K562 (cell line): Measurements from ENCODE around the gene TRAP1. TPM values are rescaled to one million over a fixed set of nuclear protein-coding genes. Genes with fewer than 3 reads are reported as not detected.

Experiments used
- ELF2 ChIP-seq: fragments of 250-450 bp; sonication (Bioruptor Pico); IDR thresholded peaks from 2 replicates; pipeline ENCODE4 v1.5.0; 2021; ENCODE audit warnings: mild to moderate bottlenecking
- EWSR1 ChIP-seq: fragments of 450-650 bp; IDR thresholded peaks from 2 replicates; pipeline ENCODE4 v1.6.1; 2018; ENCODE audit warnings: borderline replicate concordance, mild to moderate bottlenecking, low read depth, moderate library complexity; ENCODE audit not compliant: partially characterized antibody
- GATA2 ChIP-seq: sonication (generic); formaldehyde crosslinking; IDR thresholded peaks from 2 replicates; pipeline ENCODE4 v1.4.0; 2020; ENCODE audit warnings: mild to moderate bottlenecking, missing genetic modification reagents
- GTF2E2 ChIP-seq: fragments of 200-800 bp; sonication (Bioruptor generic); IDR thresholded peaks from 2 replicates; pipeline ENCODE4 v1.6.1; 2016; ENCODE audit warnings: missing genetic modification characterization, missing compliant biosample characterization
- HMG20B ChIP-seq: fragments of 250-450 bp; sonication (Bioruptor Pico); IDR thresholded peaks from 2 replicates; pipeline ENCODE4 v1.5.0; 2021; ENCODE audit warnings: mild to moderate bottlenecking
- HMGN3 ChIP-seq: IDR thresholded peaks from 2 replicates; pipeline ENCODE4 v1.6.1; 2011; ENCODE audit warnings: borderline replicate concordance, low read depth, mild to moderate bottlenecking, mixed read lengths, low read length; ENCODE audit not compliant: insufficient read length; ENCODE audit errors: extremely low read depth
- KDM1A ChIP-seq, 2 experiments: fragments of 450-650 bp; IDR thresholded peaks; 2 replicates each; pipeline ENCODE4 v1.6.1; 2016; ENCODE audit warnings: mild to moderate bottlenecking in 2 of 2
- MAX ChIP-seq: sonication (generic); formaldehyde crosslinking; IDR thresholded peaks from 2 replicates; pipeline ENCODE4 v1.9.0; 2022; ENCODE audit warnings: mild to moderate bottlenecking, missing genetic modification reagents
- MNT ChIP-seq, 2 experiments: fragments of 450-650 bp; conservative IDR thresholded peaks; 2 replicates each; pipeline ENCODE4 v1.6.1; 2017; ENCODE audit warnings: mild to moderate bottlenecking in 2 of 2, moderate library complexity in 2 of 2
- NCOA6 ChIP-seq: fragments of 450-650 bp; IDR thresholded peaks from 2 replicates; pipeline ENCODE4 v1.6.1; 2017; ENCODE audit warnings: mild to moderate bottlenecking
- NCOR1 ChIP-seq: fragments of 450-650 bp; IDR thresholded peaks from 2 replicates; pipeline ENCODE4 v1.6.1; 2016; ENCODE audit warnings: mild to moderate bottlenecking, moderate library complexity
- NFE2L1 ChIP-seq: fragments of 450-650 bp; IDR thresholded peaks from 2 replicates; pipeline ENCODE4 v1.6.1; 2016; ENCODE audit warnings: missing genetic modification characterization, low read depth, mild to moderate bottlenecking, missing compliant biosample characterization, moderate library complexity, borderline replicate concordance
- NFRKB ChIP-seq: fragments of 450-650 bp; IDR thresholded peaks from 2 replicates; pipeline ENCODE4 v1.6.1; 2016; ENCODE audit warnings: low read depth
- PHB2 ChIP-seq: fragments of 450-650 bp; IDR thresholded peaks from 2 replicates; pipeline ENCODE4 v1.6.1; 2017; ENCODE audit warnings: low read depth
- PHF8 ChIP-seq: fragments of 200-600 bp; sonication (generic); IDR thresholded peaks from 2 replicates; pipeline ENCODE4 v1.6.1; 2012; ENCODE audit warnings: mixed run types, mild to moderate bottlenecking, inconsistent platforms, low read length, moderate library complexity, borderline replicate concordance
- POU5F1 ChIP-seq: fragments of 150-350 bp; IDR thresholded peaks from 2 replicates; pipeline ENCODE4 v1.6.1; 2014; ENCODE audit warnings: borderline replicate concordance, low read length, low read depth, mild to moderate bottlenecking; ENCODE audit not compliant: partially characterized antibody
- PTTG1 ChIP-seq: fragments of 450-650 bp; IDR thresholded peaks from 2 replicates; pipeline ENCODE4 v1.6.1; 2016; ENCODE audit warnings: low read depth, mild to moderate bottlenecking, missing genetic modification characterization, missing compliant biosample characterization
- RBM25 ChIP-seq: fragments of 200-400 bp; formaldehyde crosslinking; IDR thresholded peaks from 2 replicates; pipeline ENCODE4 v1.6.1; 2018; ENCODE audit warnings: low read length, low read depth, moderate library complexity; ENCODE audit not compliant: severe bottlenecking
- SMARCA5 ChIP-seq: fragments of 450-650 bp; IDR thresholded peaks from 2 replicates; pipeline ENCODE4 v1.6.1; 2016
- SRSF3 ChIP-seq: fragments of 200-400 bp; formaldehyde crosslinking; IDR thresholded peaks from 2 replicates; pipeline ENCODE4 v1.6.1; 2016; ENCODE audit warnings: mild to moderate bottlenecking, low read length, moderate library complexity; ENCODE audit not compliant: insufficient read depth
- TRIM28 ChIP-seq: fragments of 450-650 bp; IDR thresholded peaks from 2 replicates; pipeline ENCODE4 v1.6.1; 2017
- ZKSCAN1 ChIP-seq: fragments of 150-350 bp; IDR thresholded peaks from 2 replicates; pipeline ENCODE4 v1.6.1; 2016; ENCODE audit warnings: low read depth, low read length
- ZNF511 ChIP-seq: sonication (generic); formaldehyde crosslinking; IDR thresholded peaks from 2 replicates; pipeline ENCODE4 v1.8.0; 2022; ENCODE audit warnings: mild to moderate bottlenecking, missing genetic modification reagents
- ZSCAN32 ChIP-seq: fragments of 450-650 bp; formaldehyde crosslinking; IDR thresholded peaks from 2 replicates; pipeline ENCODE4 v1.4.0; 2020; ENCODE audit warnings: mild to moderate bottlenecking, moderate library complexity
- polyA plus RNA-seq, 8 experiments: library from polyadenylated mRNA; depleted of rRNA in 4 of 8; stranded (reverse) in 5 of 8; unstranded in 3 of 8; fragments of >200 nt; fragmentation: Nextera tagmentation in 2 of 8; fragmentation: Illumina TruSeq in 1 of 8; extraction: Ambion mirVana in 2 of 8; extraction: Trizol in 1 of 8; gene quantifications; 2 replicates each; pipeline versions ENCODE4 v1.2.1 to v1.2.3, GENCODE V29; 2011 to 2014; ENCODE audit warnings: inconsistent platforms in 1 of 8, missing spikeins in 1 of 8
- total RNA-seq, 7 experiments: library from RNA; depleted of rRNA in 6 of 7; stranded (reverse); fragments of >200 nt in 6 of 7; fragmentation: Illumina TruSeq in 2 of 7; extraction: Trizol in 2 of 7; gene quantifications; 2 replicates each; pipeline versions ENCODE4 v1.2.1 to v1.2.3, GENCODE V29; 2011 to 2021; ENCODE audit warnings: low replicate concordance in 1 of 7
- TF ChIP-seq, protein P1 (sequence below): fragments of 250-450 bp; sonication (Bioruptor Pico); IDR thresholded peaks from 2 replicates; pipeline ENCODE4 v1.5.0; 2021; ENCODE audit warnings: mild to moderate bottlenecking, borderline replicate concordance

TRAP1 gene
- total and polyA plus RNA-seq, 9 of the 15 experiments (the other 6 are each of a cell fraction or from before 2014, with no cell fraction given), result 19.1 to 436 (median 301) TPM

DNA sequence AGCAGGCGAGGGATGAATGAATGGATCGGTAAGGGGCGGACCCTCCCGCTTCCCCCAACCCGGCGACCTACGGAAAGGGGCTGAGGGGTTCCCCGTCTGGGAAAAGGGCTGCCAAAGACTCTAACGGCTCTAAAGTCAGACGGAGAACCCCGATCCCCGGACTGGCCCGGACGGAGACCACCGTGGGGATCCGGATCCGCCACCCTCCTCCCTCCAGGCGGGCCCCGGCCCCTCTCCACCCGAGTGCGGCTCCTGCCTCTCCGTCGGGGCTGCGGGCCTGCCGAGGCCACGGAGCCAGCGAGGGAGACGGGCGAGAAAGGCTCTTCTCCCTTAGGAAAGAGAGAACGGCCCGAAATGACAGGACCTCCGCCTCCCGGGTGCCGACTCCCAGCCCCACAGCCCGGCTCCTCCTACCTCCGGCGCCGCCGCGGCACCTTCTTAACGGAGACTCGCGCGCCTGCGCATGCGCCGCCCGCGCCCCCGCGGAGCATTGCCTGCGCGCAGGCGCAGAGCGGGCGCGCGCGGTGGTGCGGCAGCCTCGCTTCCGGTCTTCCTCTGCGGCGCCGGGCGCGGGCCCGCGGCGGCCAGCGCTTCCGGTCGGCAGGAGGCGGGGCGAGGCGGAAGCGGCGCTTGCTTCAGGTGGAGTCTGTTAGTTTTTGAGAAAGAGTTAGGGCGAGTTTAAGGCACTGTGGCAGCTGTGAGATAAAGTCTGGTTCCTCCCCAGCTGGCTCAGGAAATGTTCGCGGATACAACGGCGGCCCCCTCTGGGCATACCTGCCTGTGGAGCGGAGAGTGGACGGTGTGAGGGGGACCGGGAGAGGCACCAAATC is 106.0 kb downstream of the TRAP1 start, which contains the start of gene SLX4 (continued):
- TF ChIP-seq NFRKB (no peak), KDM1A (IDR thresholded peaks at IDR 0.05) (no peak; a peak in 1 of 4 replicates), RBM25 (no peak), HMGN3 (peak; percentile 63), GATA2 (CRISPR knock-in tag) (no peak), MAX (CRISPR knock-in tag) (no peak), PHF8 (peak; percentile 83; the same call in 1 of the 2 replicates), ZKSCAN1 (no peak), NFE2L1 (no peak), GTF2E2 (no peak), POU5F1 (peak; percentile 89), PHB2 (no peak), HMG20B (CRISPR knock-in tag) (no peak), SMARCA5 (no peak; the same call in 1 of the 2 replicates), ZSCAN32 (CRISPR knock-in tag) (no peak), ELF2 (0 out of 2 replicates have a peak, but pooled peaks have one; percentile 45), ZNF511 (CRISPR knock-in tag) (no peak; the same call in 1 of the 2 replicates), PTTG1 (tag) (no peak), TRIM28 (no peak), EWSR1 (no peak), NCOR1 (no peak), NCOA6 (no peak), MNT (conservative IDR thresholded peaks at IDR 0.05) (0 out of 4 replicates have a peak, but pooled peaks of 1 of the 2 experiments have one; percentile 40), SRSF3 (no peak)
- TF ChIP-seq, protein P1, sequence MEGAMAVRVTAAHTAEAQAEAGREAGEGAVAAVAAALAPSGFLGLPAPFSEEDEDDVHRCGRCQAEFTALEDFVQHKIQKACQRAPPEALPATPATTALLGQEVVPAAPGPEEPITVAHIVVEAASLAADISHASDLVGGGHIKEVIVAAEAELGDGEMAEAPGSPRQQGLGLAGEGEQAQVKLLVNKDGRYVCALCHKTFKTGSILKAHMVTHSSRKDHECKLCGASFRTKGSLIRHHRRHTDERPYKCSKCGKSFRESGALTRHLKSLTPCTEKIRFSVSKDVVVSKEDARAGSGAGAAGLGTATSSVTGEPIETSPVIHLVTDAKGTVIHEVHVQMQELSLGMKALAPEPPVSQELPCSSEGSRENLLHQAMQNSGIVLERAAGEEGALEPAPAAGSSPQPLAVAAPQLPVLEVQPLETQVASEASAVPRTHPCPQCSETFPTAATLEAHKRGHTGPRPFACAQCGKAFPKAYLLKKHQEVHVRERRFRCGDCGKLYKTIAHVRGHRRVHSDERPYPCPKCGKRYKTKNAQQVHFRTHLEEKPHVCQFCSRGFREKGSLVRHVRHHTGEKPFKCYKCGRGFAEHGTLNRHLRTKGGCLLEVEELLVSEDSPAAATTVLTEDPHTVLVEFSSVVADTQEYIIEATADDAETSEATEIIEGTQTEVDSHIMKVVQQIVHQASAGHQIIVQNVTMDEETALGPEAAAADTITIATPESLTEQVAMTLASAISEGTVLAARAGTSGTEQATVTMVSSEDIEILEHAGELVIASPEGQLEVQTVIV (CRISPR knock-in tag), result no peak
